Left lobe of liver (tissue), 2 donors: ENCODE results near the gene RAB9B. TPM values are rescaled to one million over a fixed set of nuclear protein-coding genes. Genes with fewer than 3 reads are reported as not detected.
"Not testable (repeated sequence)": the region's sequence is repeated elsewhere in the genome, so short reads cannot be mapped to it uniquely, and the experiment has no call there.

Experiments used
- ATAC-seq: fragments of 200-7000 bp; cut with Tn5 transposase; one replicate; pipeline ENCODE4 v1.9.1; 2020; ENCODE audit warnings: mild to moderate bottlenecking, moderate library complexity
- DNase-seq: peaks from one replicate; pipeline ENCODE4 v3.0.0-alpha.2; 2020; ENCODE audit warnings: low spot score
- total RNA-seq: library from RNA; stranded (reverse); gene quantifications from one replicate; pipeline ENCODE4 v1.2.1, GENCODE V29; 2021
- donor health status: DM: no; HTN: no; CAD: no; lungs with moderate emphysema.
- donor health status: DM: no; HTN: yes; CAD: no.

The RAB9B gene
- total RNA-seq = not detected

- ATAC-seq (peak; percentile 81), DNase-seq (peak; percentile 46)
Observed at GRCh38 chrX:103831803-103832544, at the start of gene RAB9B. Gene RAB9B, minus strand, starts transcription at chrX:103832257. Its CDS starts 6,473 bp downstream, at chrX:103825784.

GRCh38 chrX:103879339-103879738, 47.3 kb upstream of the RAB9B start:
- ATAC-seq = no peak

GRCh38 chrX:103878466-103879122, 46.5 kb upstream of the RAB9B start:
- DNase-seq (no peak), ATAC-seq (no peak)

More at GRCh38 chrX:103879339-103879738, 47.3 kb upstream of the RAB9B start:
- no peak for DNase-seq

- no peak for DNase-seq
- ATAC-seq = no peak
Observed at GRCh38 chrX:103877571-103877970, 45.5 kb upstream of the RAB9B start.

- ATAC-seq = no peak
- no peak for DNase-seq
Observed at GRCh38 chrX:103864886-103865534, 33.0 kb upstream of the RAB9B start.

GRCh38 chrX:103864149-103864548, 32.1 kb upstream of the RAB9B start:
- ATAC-seq (no peak), DNase-seq (no peak)

GRCh38 chrX:103861200-103861599, 29.1 kb upstream of the RAB9B start:
- DNase-seq (no peak), ATAC-seq (no peak)

GRCh38 chrX:103849558-103849957, 17.5 kb upstream of the RAB9B start:
- ATAC-seq = no peak
- no peak for DNase-seq

GRCh38 chrX:103847174-103847870, 15.3 kb upstream of the RAB9B start:
- ATAC-seq = no peak
- no peak for DNase-seq

- ATAC-seq = no peak
- DNase-seq = no peak
Observed at GRCh38 chrX:103846386-103846785, 14.3 kb upstream of the RAB9B start.

GRCh38 chrX:103845165-103845653, 13.2 kb upstream of the RAB9B start:
- ATAC-seq = peak; percentile 86
- DNase-seq = peak; percentile 43

- ATAC-seq (no peak), DNase-seq (no peak)
Observed at GRCh38 chrX:103839404-103839803, 7.3 kb upstream of the RAB9B start.

- ATAC-seq (no peak), DNase-seq (no peak)
Observed at GRCh38 chrX:103831342-103831802, 685 bp downstream of the RAB9B start.

GRCh38 chrX:103830848-103831247, 1.2 kb downstream of the RAB9B start:
- DNase-seq = no peak

GRCh38 chrX:103828529-103828928, 3.5 kb downstream of the RAB9B start:
- no peak for ATAC-seq

More at GRCh38 chrX:103830848-103831247, 1.2 kb downstream of the RAB9B start:
- ATAC-seq = no peak

GRCh38 chrX:103825881-103826280, 6.2 kb downstream of the RAB9B start:
- DNase-seq (no peak), ATAC-seq (no peak)

More at GRCh38 chrX:103828529-103828928, 3.5 kb downstream of the RAB9B start:
- no peak for DNase-seq

GRCh38 chrX:103823591-103823990, 8.5 kb downstream of the RAB9B start:
- ATAC-seq (no peak), DNase-seq (no peak)

- ATAC-seq, DNase-seq: not testable (repeated sequence)
Observed at GRCh38 chrX:103820802-103821201, 11.3 kb downstream of the RAB9B start.

- ATAC-seq (no peak), DNase-seq (no peak)
Observed at GRCh38 chrX:103818842-103819619, 13.0 kb downstream of the RAB9B start.

GRCh38 chrX:103817502-103817901, 14.6 kb downstream of the RAB9B start:
- DNase-seq (no peak), ATAC-seq (peak; percentile 67)
